K562 (cell line): ENCODE results near the gene PRRG1. TPM values are rescaled to one million over a fixed set of nuclear protein-coding genes. Genes with fewer than 3 reads are reported as not detected.

Experiments used
- ATAC-seq: fragments of 200-7000 bp; cut with Tn5 transposase; 3 replicates; pipeline ENCODE4 v1.9.1; 2020; ENCODE audit warnings: moderate library complexity
- BruUV-seq: library from RNA; stranded (reverse); fragments of 400-500 nt; replicated peaks from 2 replicates; lab custom pipeline; 2021; lab: Mats Ljungman, UMichigan
- CTCF ChIA-PET: fragments of 300-600 bp; formaldehyde crosslinking; extraction: SDS; loops from one replicate; lab custom pipeline; 2021; ENCODE audit warnings: low intra/inter-chr PET ratio; lab: Yijun Ruan, JAX
- POLR2A ChIA-PET: fragments of 300-600, 350-650 bp; sonication (Branson Sonifier 250); formaldehyde crosslinking; extraction: SDS; loops from one replicate; lab custom pipeline; 2021; ENCODE audit warnings: antibody characterized with exemption, inconsistent platforms; lab: Yijun Ruan, JAX
- DNase-seq, 4 experiments: peaks; one replicate each; pipeline versions ENCODE4 v3.0.0 to v3.0.0-alpha.2; 2011 to 2018; ENCODE audit warnings: low spot score in 3 of 4, mixed read lengths in 3 of 4; ENCODE audit errors: extremely low read depth in 1 of 4
- FAIRE-seq: peaks from 2 replicates; lab custom pipeline; 2011; peaks lifted over from hg19 to GRCh38; lab: Jason Lieb, UNC
- H2AFZ ChIP-seq: 2 replicates; pipeline ENCODE4 v1.6.0; 2011; ENCODE audit warnings: low read depth, low read length, control low read depth, inconsistent platforms
- H3K27ac ChIP-seq: fragments of 200-600 bp; 3 replicates; pipeline ENCODE4 v1.8.0; 2011; ENCODE audit warnings: low read depth, mild to moderate bottlenecking, control low read depth, inconsistent platforms, low read length, moderate library complexity, mixed read lengths; ENCODE audit errors: extremely low read depth
- H3K27me3 ChIP-seq, 2 experiments: fragments of 300-600 bp in 1 of 2; 2 replicates in 1 of 2; 3 replicates in 1 of 2; pipeline versions ENCODE4 v1.6.0 to v1.8.0; 2011; ENCODE audit warnings: inconsistent platforms in 2 of 2, low read length in 2 of 2, mild to moderate bottlenecking in 1 of 2, mixed read lengths in 1 of 2, moderate library complexity in 1 of 2; ENCODE audit not compliant: control insufficient read depth in 2 of 2, insufficient read depth in 2 of 2
- H3K36me3 ChIP-seq: fragments of 300-600 bp; 3 replicates; pipeline ENCODE4 v1.8.0; 2011; ENCODE audit warnings: mild to moderate bottlenecking, low read length, inconsistent platforms; ENCODE audit not compliant: control insufficient read depth, insufficient read depth
- H3K4me1 ChIP-seq, 2 experiments: fragments of 200-600 bp in 1 of 2; replicated peaks in 1 of 2; 2 replicates in 1 of 2; 3 replicates in 1 of 2; pipeline versions ENCODE4 v1.5.1 to v1.8.0; 2011; ENCODE audit warnings: inconsistent platforms in 2 of 2, low read length in 2 of 2, mild to moderate bottlenecking in 1 of 2, mixed read lengths in 1 of 2, moderate library complexity in 1 of 2; ENCODE audit not compliant: control insufficient read depth in 2 of 2, insufficient read depth in 2 of 2
- H3K4me2 ChIP-seq: 2 replicates; pipeline ENCODE4 v1.6.1; 2011; ENCODE audit warnings: low read length, control low read depth, inconsistent platforms, mixed read lengths; ENCODE audit not compliant: insufficient read depth
- H3K4me3 ChIP-seq: fragments of 200-600 bp; sonication (generic), shearing (Covaris generic); 2 replicates; pipeline ENCODE4 v1.5.1; 2016; ENCODE audit warnings: control low read depth, inconsistent platforms
- H3K79me2 ChIP-seq: fragments of 200-600 bp; 3 replicates; pipeline ENCODE4 v1.8.0; 2011; ENCODE audit warnings: low read length, inconsistent platforms; ENCODE audit not compliant: control insufficient read depth, insufficient read depth
- H3K9ac ChIP-seq, 2 experiments: 2 replicates each; pipeline versions ENCODE4 v1.6.0 to v1.6.1; 2011; ENCODE audit warnings: low read depth in 2 of 2, low read length in 2 of 2, control low read depth in 1 of 2, inconsistent platforms in 1 of 2, mild to moderate bottlenecking in 1 of 2, mixed read lengths in 1 of 2; ENCODE audit not compliant: insufficient read depth in 1 of 2
- H3K9me1 ChIP-seq: one replicate; pipeline ENCODE4 v1.6.0; 2011; ENCODE audit warnings: inconsistent platforms, mild to moderate bottlenecking, low read length, moderate library complexity; ENCODE audit not compliant: control insufficient read depth, insufficient read depth
- H3K9me3 ChIP-seq: replicated peaks from 2 replicates; pipeline ENCODE4 v1.5.1; 2011; ENCODE audit warnings: low read depth, low read length, inconsistent platforms; ENCODE audit not compliant: control insufficient read depth, insufficient read depth
- H4K20me1 ChIP-seq: replicated peaks from 2 replicates; pipeline ENCODE4 v1.6.1; 2011; ENCODE audit warnings: low read length, inconsistent platforms, mixed read lengths; ENCODE audit not compliant: control insufficient read depth, insufficient read depth
- SIX5 ChIP-seq, 2 experiments: IDR thresholded peaks; 2 replicates each; pipeline ENCODE4 v1.6.1; 2011; ENCODE audit warnings: low read length in 2 of 2, borderline replicate concordance in 1 of 2, low read depth in 1 of 2, mild to moderate bottlenecking in 1 of 2, moderate library complexity in 1 of 2; ENCODE audit not compliant: insufficient read depth in 1 of 2
- ZBTB11 ChIP-seq, 3 experiments: fragments of 200-800 bp in 1 of 3; fragments of 250-450 bp in 1 of 3; fragments of 450-650 bp in 1 of 3; sonication (Bioruptor Pico) in 1 of 3; sonication (Bioruptor generic) in 1 of 3; formaldehyde crosslinking in 1 of 3; IDR thresholded peaks; 2 replicates each; pipeline versions ENCODE4 v1.6.1 to v1.8.0; 2016 to 2022; ENCODE audit warnings: mild to moderate bottlenecking in 2 of 3, missing genetic modification characterization in 2 of 3, missing compliant biosample characterization in 1 of 3, moderate library complexity in 1 of 3
- WGBS: fragments of 100-300 bp; shearing (Covaris generic); methylation state at CpG from one replicate; pipeline ENCODE4 v1.1.6; 2016; ENCODE audit warnings: low coverage, mixed read lengths; ENCODE audit not compliant: insufficient coverage; ENCODE audit errors: missing lambda C conversion rate; 5-methylcytosine and 5-hydroxymethylcytosine counted together
- in situ Hi-C: fragments of 300-500 bp; cut with MboI; formaldehyde crosslinking; loops from 4 replicates; pipeline ENCODE4 v1.15.0; 2018; ENCODE audit warnings: inconsistent platforms, mixed read lengths
- intact Hi-C: fragments of 100-400 bp; cut with micrococcal nuclease; formaldehyde crosslinking; loops from 2 replicates; pipeline ENCODE4 v1.14.2; 2022
- polyA plus RNA-seq, 8 experiments: library from polyadenylated mRNA; depleted of rRNA in 4 of 8; stranded (reverse) in 5 of 8; unstranded in 3 of 8; fragments of >200 nt; fragmentation: Nextera tagmentation in 2 of 8; fragmentation: Illumina TruSeq in 1 of 8; extraction: Ambion mirVana in 2 of 8; extraction: Trizol in 1 of 8; gene quantifications; 2 replicates each; pipeline versions ENCODE4 v1.2.1 to v1.2.3, GENCODE V29; 2011 to 2014; ENCODE audit warnings: inconsistent platforms in 1 of 8, missing spikeins in 1 of 8
- total RNA-seq, 7 experiments: library from RNA; depleted of rRNA in 6 of 7; stranded (reverse); fragments of >200 nt in 6 of 7; fragmentation: Illumina TruSeq in 2 of 7; extraction: Trizol in 2 of 7; gene quantifications; 2 replicates each; pipeline versions ENCODE4 v1.2.1 to v1.2.3, GENCODE V29; 2011 to 2021; ENCODE audit warnings: low replicate concordance in 1 of 7

PRRG1 gene
- total and polyA plus RNA-seq, 9 of the 15 experiments (the other 6 are each of a cell fraction or from before 2014, with no cell fraction given): 1.7 to 11.8 (median 4.2) TPM

DNA sequence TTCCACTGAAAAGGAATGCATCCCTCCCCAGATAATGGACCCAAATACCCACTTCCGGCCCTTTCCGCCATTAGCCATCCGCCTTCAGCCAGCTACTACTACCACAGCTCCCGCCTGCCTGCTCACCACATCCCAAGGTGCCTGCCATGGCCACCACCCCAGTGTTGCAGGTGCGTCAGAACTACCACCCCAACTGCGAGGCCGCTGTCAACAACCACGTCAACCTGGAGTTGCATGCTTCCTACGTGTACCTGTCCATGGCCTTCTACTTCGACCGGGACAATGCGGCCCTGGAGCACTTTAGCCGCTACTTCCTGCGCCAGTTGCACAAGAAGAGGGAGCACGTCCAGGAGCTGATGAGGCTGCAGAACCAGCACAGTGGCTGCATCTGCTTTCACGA, 92.2 kb downstream of the PRRG1 start:
- BruUV-seq: no TSS peak
- Histone ChIP-seq H3K9ac (no peak overlapping the region), H3K9me3 (no peaks in the 10 kb centered on the region), H3K4me3 (no peak overlapping the region), H3K4me1 (no peaks in the 10 kb centered on the region), H3K79me2 (no peaks in the 10 kb centered on the region), H3K27me3 (no peaks in the 10 kb centered on the region), H3K27ac (no peak overlapping the region), H3K9me1 (no peaks in the 10 kb centered on the region), H3K36me3 (no peaks in the 10 kb centered on the region), H2AFZ (no peak overlapping the region), H4K20me1 (no peaks in the 10 kb centered on the region), H3K4me2 (no peak overlapping the region)
- TF ChIP-seq ZBTB11 (CRISPR knock-in tag; IDR thresholded peaks at IDR 0.05): no peak
- no peak for TF ChIP-seq SIX5 (IDR thresholded peaks at IDR 0.05; ENCODE audit: borderline replicate concordance in 1 of 2, insufficient read depth in 1 of 2, low read depth in 1 of 2, low read length in 2 of 2)
- 68% methylated on average over 14 of the region's 16 CpGs for WGBS
- in situ Hi-C loops: no loop called here
- ChIA-PET POLR2A (no interaction called here), CTCF (no interaction called here)
- FAIRE-seq: no peak
- DNase-seq: no peak
- intact Hi-C loops: no loop called here
- no peak for ATAC-seq
